SH-SY5Y (cell line): Measurements from ENCODE around the gene CENPB.

ENCODE experiments used
- GATA2 ChIP-seq: IDR thresholded peaks from 2 replicates; pipeline ENCODE4 v1.6.1; 2011; ENCODE audit warnings: mild to moderate bottlenecking, low read depth, low read length
- GATA3 ChIP-seq: IDR thresholded peaks from 2 replicates; pipeline ENCODE4 v1.6.1; 2011; ENCODE audit warnings: low read depth, mild to moderate bottlenecking, low read length, moderate library complexity

CENPB gene

DNA sequence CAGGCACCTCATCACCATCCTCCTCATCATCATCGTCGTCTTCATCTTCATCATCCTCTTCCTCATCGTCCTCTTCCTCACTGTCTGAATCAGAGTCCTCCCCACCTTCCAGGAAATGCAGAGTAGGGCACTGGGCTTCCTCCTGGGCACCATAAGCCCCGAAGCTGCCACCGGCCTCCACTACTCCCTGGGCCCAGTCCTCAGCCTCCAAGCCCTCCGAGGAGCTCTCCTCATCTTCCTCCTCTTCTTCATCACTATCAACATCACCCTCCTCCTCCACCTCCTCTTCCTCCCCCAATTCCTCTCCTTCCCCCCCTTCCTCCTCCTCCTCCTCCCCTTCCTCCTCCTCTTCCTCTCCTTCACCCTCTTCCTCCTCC is 1.7 kb downstream of the CENPB start:
- no peak for TF ChIP-seq GATA2
- no peak for TF ChIP-seq GATA3

DNA sequence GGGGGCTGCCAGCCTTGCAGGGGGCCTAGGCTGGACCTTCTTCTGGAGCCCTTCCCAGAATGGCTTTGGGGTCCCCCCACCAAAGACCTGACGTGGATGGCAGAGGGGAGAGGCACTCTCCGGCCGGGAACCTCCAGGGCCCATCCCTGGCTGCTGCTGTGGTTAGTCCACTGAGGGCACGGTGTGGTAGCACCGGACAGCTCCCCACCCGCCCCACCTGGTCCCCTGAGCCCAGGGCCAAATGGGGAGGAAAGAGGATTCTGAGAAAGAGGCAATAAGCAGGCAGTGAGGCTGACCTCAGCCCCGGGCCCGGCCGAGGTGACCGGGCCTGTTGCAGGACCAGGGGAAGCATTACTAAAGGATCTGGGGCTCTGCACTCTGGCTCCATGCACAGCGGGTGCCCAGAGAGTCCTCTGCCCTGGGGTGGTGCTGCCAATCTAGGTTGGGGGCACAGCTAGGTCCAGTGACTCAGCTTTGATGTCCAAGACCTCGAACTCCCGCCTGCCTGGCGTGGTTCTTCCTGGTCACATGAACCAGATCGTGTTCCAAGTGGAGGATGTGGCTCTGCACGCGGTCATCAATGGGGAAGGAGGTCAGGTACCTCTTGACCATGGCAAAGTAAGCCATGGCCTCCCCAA is 2.2 kb downstream of the CENPB start:
- no peak for TF ChIP-seq GATA3
- TF ChIP-seq GATA2 = no peak

DNA sequence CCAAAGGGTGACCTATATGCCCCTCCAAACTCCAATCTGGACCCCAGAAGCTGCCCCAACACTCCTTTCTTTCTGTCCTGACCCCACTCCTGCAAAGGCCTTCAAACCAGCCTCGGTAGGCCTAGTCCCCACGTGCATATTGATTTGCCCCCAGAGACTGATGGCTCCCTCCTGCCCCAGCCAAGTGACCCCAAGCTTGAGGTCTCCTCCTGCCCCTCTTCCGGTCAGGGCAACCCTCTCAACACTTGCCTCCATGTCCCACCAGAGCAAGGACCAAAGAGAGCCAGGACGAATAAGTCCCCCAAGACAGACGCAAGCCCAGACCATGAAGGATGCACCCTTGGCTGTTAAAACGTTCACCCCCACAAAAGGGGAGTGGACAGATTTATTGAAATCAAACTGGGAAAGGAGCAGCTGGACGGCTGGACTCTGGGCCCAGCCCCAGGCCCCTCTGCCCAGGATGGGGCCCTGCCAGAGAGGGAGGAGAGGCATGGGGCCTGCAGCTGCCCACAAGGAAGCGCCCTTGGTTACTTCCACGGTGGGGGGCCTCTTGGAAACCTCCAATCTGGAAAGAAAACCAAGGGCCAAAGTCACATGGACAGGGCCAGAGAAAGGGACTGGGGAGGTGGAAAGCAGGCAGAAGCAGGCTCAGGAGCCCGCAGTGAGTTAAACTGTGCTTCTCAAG is 2.9 kb downstream of the CENPB start:
- no peak for TF ChIP-seq GATA2
- TF ChIP-seq GATA3 = no peak

DNA sequence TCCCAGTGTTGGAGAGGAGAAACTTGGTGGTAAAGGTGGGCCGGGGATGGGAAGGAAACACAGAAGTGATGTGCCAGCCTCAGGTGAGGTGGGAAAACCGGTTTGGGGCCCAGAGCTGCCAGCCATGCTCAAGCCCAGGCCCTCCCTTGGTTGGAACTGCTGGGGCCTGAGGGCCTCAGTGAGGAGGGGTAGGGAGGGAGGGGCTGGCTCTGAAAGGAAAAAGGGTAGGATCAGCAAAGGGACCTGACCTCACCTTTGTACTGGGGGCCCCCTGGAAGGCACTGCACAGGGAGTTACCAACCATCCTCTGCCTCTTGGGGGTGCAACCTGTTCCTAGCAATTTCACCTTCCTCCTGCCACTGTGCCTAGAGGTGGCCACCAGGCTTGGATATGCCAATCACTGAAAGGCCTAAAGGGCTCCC is 3.5 kb downstream of the CENPB start:
- TF ChIP-seq GATA2 = no peak
- TF ChIP-seq GATA3 = no peak

DNA sequence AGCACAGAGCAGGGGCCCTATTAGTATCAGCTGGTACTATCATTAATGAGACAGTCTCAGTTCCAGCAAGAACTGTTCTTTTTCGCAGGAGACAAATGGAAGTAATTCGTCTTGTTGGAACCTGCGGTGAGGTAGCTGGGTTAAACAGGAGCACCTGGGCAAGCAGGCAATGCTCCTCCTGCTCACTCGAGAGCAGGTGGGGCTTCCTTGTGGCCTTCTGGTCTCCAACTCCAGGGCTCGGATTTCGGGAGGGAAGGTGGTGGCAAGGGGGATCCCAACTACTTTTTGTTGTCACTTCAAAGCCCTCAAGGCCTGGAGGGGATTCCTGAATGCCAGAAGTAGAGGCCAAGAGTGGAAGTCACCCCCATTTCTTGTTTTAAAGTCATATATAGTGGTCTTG is 3.9 kb downstream of the CENPB start:
- no peak for TF ChIP-seq GATA2
- no peak for TF ChIP-seq GATA3

DNA sequence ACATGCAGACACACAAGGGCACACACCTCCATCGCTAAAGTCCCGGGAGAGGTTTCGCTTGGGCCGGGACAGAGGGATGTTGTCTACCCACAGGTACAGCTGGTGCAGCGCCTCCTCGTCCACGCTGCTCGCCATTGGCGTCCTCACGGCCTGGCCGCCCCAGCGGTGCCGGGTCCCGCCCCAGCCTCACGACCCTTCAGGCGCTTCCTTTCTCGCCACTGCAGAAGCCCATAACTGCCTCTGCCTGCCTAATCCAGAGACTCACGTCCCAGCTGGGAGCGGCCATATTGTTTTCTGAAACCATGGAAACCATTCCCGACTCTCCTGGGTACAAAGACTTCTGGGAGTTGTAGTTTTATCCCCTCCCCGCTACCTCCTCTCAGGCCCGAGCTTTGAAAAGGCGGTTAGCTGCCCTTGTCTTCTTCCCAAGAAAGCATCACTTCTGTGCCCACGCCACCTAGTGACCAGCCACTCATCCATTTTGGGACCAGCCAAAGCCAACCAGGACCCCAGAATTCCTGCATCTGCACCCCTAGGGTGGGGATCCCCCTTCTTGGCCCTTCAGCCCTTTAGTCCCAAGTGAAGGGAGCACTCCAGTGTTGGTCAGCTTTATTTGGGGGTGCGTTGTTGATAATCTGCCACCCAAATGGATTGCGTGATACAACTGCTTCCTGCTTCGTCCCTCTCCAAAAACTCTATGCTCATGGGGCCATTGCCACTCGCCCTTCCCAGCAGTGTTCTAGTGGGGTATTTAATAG is 5.2 kb downstream of the CENPB start, which contains the start of gene SPEF1:
Gene SPEF1, minus strand, starts transcription at position 296 of the 758 bp plus-strand sequence. Its CDS starts 161 bp downstream, at position 135.
- no peak for TF ChIP-seq GATA3

DNA sequence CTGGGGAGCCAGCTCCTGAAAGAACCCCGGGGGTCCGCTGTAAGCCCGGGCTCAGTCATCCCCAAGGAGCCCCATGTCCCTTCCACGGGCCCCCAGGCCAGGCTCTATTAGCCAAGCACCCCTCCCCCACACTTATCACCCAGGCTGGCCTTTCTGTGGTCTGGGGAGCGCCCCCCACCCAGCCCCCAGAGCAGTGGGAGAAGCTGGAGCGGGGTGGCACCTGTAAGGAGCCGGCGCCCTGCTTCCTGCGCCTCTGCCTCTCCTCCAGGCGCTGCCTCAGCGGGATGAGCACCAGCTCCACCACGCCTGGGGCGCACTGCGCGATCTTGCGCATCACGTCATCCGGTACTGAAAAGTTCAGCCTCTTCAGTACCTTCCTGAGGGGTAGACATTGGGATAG is 7.6 kb downstream of the CENPB start:
- TF ChIP-seq GATA2 (no peak), GATA3 (no peak)

DNA sequence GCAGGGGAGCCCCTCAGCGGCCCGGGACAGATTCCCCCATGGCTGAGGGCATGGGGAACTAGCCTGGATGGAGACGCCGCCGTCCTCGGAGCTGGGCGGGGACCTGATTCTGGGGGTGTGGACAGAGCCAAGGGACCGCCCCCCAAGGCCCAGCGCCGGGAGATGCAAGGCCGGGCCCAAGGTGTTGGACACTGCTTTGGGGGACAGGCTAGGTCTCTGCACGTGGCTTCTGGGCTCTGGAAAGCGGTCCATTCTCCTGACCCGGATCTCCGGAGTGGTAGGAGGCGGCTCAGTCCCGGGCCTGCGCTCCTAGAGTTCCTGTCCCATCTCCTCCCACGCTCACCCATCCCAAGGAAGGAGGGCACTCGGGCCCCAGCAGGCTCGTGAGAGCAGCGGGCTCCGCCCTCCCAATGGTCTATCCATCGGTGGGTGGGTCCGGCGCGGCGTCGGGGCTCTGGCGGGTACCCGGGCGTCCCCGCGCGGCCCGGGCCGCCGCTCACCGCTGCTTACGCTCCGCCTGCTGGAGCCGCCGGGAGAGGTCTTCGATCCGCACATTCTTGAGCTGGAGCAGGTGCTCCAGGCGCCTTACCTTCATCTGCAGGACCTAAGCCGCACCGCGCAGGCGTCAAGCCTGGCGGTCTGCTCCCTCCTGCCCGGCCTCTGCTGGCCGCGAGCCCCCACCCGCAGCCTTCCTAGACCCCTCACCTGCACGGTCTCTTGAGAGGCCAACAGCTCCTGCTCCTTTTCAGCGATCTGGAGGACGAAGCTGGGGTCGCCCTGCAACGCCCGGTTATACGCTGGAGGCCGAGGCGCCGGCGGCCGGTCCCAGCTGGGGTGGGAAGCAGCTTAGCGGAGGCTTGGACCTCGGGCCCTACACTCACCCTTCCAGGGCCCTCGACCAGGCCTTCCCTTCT is 8.6 kb downstream of the CENPB start:
- no peak for TF ChIP-seq GATA3

DNA sequence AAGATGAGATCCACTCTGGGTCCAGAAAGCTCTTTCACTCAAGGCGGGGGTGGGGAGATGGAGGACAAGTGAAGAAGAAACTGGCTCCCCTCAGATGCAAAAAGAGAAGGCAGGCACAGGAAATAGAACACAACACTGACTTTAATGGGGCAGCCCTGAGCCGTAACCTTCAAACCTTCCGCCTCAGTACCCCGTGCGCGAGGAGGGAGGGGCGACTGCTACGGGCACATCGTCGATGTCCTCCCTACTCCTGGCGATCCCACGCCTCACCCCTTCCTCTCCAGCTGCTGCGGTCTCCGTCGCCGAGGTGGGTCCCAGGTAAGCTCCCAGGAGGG is 9.2 kb downstream of the CENPB start:
- TF ChIP-seq GATA3 (no peak), GATA2 (no peak)

DNA sequence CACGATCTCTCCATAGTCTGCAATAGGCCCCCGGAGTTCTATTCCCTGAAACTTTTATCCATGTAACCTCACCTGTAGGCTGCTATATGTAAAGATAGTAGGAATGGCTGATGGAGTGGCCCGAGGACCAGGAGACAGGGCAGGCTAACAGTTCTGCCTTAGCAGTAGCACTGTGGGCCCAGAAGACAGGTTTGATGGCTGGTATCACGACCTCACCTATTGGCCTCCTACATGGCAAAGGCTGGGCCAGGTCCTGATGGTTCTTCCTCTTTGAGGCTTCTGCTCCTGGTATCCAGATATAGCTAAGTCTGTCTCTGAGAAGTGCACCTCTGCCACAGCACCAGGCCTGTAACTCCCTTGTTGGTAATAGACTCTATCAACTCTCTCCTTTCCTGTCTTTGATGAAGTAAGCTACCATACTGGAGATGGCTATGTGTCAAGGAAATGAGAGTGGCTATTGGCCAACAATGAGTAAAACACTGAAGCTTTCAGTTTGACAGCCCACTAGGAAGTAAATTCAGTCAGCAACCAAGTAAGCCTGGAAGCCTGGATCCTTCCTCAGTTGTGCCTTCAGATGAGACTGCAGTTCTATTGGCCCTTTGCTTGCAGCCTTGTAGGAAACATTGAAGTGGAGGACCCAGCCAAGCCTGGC is 11.0 kb downstream of the CENPB start:
- TF ChIP-seq GATA3 (no peak), GATA2 (no peak)

DNA sequence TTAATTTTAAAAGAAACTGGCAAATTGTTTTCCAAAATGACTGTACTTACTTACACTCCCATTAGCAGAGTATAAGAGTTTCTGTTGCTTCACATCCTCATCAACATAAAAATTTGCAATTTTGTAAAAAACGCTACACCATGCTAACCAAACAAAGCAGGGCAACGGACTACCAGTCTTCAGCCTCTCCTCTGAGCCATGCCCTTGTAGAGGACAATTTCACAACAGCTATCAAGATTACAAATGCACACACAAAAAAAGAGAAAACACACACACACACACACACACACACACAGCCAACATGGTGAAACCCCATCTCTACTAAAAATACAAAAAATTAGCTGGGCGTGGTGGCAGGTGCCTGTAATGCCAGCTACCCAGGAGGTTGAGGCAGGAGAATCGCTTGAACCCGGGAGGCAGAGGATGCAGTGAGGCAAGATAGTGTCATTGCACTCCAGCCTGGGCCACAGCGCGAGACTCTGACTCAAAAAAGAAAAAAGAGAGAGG is 14.9 kb downstream of the CENPB start:
- no peak for TF ChIP-seq GATA3
- no peak for TF ChIP-seq GATA2

DNA sequence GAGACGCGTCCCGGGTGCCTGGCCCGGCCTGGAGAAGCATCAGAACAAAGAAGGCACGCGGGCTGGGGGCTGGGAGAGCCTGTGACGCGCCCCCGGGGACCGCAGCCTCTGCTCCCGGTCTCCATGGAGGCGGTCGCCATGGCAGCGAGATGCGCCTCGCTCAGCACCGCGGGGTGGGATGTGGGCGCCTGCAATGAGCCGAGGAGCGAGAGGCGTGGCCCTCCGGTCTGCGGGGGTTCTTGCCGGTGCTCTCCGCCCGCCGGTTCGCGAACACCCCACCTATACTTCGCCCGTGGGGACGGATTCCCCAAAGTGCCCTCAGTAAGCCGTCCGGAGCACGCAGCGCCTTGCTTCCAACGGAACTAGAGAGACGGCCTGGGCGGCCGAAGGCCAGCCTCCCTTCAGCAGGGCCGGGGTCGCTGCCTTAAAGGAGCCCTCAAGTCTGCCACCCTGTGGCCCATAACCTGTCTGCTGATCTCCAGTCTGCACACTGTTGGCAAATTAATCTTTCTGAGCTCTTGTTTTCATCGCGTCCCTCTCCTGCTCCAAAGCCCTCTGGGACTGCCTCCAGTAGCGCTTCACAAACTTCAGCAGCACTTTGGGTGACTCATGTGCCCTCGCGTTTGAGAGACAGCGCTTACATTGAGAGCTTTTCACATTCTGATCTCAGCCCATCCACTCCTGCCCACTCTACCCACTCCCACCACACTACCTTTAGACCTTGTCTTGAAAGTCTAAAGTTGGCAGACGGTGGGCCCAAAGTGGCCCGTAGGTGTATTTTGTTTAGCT is 18.0 kb downstream of the CENPB start:
- no peak for TF ChIP-seq GATA3
- TF ChIP-seq GATA2 = no peak
